CD4-positive, alpha-beta T cell treated with Interleukin-6 at 100 ng/mL for 8 hours (primary cell): ENCODE measurements around the gene TEX53.

Experiments
- DNase-seq: peaks from one replicate; pipeline ENCODE4 v3.0.0-alpha.2; 2020; ENCODE audit warnings: mixed read lengths, low spot score

Gene TEX53

GRCh38 chr9:114680259-114681001, 22.8 kb upstream of the TEX53 start:
- DNase-seq: no peak

- no peak for DNase-seq
Observed at GRCh38 chr9:114678795-114679194, 21.2 kb upstream of the TEX53 start.

GRCh38 chr9:114678130-114678529, 20.5 kb upstream of the TEX53 start:
- no peak for DNase-seq

GRCh38 chr9:114677418-114677817, 19.8 kb upstream of the TEX53 start:
- DNase-seq: no peak

GRCh38 chr9:114676901-114677300, 19.3 kb upstream of the TEX53 start:
- no peak for DNase-seq

GRCh38 chr9:114674798-114675540, 17.4 kb upstream of the TEX53 start:
- DNase-seq: no peak

- no peak for DNase-seq
Observed at GRCh38 chr9:114674076-114674797, 16.6 kb upstream of the TEX53 start.

GRCh38 chr9:114671605-114672004, 14.0 kb upstream of the TEX53 start:
- no peak for DNase-seq

GRCh38 chr9:114669961-114670360, 12.4 kb upstream of the TEX53 start:
- no peak for DNase-seq

GRCh38 chr9:114668146-114668545, 10.5 kb upstream of the TEX53 start:
- no peak for DNase-seq

- DNase-seq: no peak
Observed at GRCh38 chr9:114666851-114667250, 9.2 kb upstream of the TEX53 start.

GRCh38 chr9:114666401-114666800, 8.8 kb upstream of the TEX53 start:
- DNase-seq: no peak

- no peak for DNase-seq
Observed at GRCh38 chr9:114664181-114664580, 6.6 kb upstream of the TEX53 start.

GRCh38 chr9:114662081-114662989, 4.7 kb upstream of the TEX53 start:
- DNase-seq: peak; percentile 49

- DNase-seq: no peak
Observed at GRCh38 chr9:114656301-114656700, 1.3 kb downstream of the TEX53 start.

- DNase-seq: no peak
Observed at GRCh38 chr9:114655689-114656088, 1.9 kb downstream of the TEX53 start.

- peak; percentile 81 for DNase-seq
Observed at GRCh38 chr9:114653556-114654159, 3.9 kb downstream of the TEX53 start.

- no peak for DNase-seq
Observed at GRCh38 chr9:114652776-114653555, 4.6 kb downstream of the TEX53 start.

GRCh38 chr9:114643896-114644295, 13.7 kb downstream of the TEX53 start:
- no peak for DNase-seq

GRCh38 chr9:114643001-114643400, 14.6 kb downstream of the TEX53 start:
- no peak for DNase-seq

- DNase-seq: no peak
Observed at GRCh38 chr9:114641967-114642366, 15.6 kb downstream of the TEX53 start.
